ENCODE measurements around the gene DDR1.

Gene DDR1

GRCh38 chr6:30884521-30885480 lies 482 bp downstream of the DDR1 start:
- DNase-seq (ENCODE audit: low read depth): no peak
- TF ChIP-seq, protein P1, sequence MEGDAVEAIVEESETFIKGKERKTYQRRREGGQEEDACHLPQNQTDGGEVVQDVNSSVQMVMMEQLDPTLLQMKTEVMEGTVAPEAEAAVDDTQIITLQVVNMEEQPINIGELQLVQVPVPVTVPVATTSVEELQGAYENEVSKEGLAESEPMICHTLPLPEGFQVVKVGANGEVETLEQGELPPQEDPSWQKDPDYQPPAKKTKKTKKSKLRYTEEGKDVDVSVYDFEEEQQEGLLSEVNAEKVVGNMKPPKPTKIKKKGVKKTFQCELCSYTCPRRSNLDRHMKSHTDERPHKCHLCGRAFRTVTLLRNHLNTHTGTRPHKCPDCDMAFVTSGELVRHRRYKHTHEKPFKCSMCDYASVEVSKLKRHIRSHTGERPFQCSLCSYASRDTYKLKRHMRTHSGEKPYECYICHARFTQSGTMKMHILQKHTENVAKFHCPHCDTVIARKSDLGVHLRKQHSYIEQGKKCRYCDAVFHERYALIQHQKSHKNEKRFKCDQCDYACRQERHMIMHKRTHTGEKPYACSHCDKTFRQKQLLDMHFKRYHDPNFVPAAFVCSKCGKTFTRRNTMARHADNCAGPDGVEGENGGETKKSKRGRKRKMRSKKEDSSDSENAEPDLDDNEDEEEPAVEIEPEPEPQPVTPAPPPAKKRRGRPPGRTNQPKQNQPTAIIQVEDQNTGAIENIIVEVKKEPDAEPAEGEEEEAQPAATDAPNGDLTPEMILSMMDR (conservative IDR thresholded peaks at IDR 0.05; ENCODE audit: low read length): no peak
- H3K4me3 ChIP-seq (ENCODE audit: low read length): peak overlapping the region; percentile 78

- H3K4me3 ChIP-seq (ENCODE audit: low read length): peak overlapping the region; percentile 78
- TF ChIP-seq, protein P1 (conservative IDR thresholded peaks at IDR 0.05; ENCODE audit: low read length): no peak
- DNase-seq (ENCODE audit: low read depth): peak; percentile 21
These were observed 1.2 kb downstream of the DDR1 start for GRCh38 chr6:30885481-30885998.

DNA sequence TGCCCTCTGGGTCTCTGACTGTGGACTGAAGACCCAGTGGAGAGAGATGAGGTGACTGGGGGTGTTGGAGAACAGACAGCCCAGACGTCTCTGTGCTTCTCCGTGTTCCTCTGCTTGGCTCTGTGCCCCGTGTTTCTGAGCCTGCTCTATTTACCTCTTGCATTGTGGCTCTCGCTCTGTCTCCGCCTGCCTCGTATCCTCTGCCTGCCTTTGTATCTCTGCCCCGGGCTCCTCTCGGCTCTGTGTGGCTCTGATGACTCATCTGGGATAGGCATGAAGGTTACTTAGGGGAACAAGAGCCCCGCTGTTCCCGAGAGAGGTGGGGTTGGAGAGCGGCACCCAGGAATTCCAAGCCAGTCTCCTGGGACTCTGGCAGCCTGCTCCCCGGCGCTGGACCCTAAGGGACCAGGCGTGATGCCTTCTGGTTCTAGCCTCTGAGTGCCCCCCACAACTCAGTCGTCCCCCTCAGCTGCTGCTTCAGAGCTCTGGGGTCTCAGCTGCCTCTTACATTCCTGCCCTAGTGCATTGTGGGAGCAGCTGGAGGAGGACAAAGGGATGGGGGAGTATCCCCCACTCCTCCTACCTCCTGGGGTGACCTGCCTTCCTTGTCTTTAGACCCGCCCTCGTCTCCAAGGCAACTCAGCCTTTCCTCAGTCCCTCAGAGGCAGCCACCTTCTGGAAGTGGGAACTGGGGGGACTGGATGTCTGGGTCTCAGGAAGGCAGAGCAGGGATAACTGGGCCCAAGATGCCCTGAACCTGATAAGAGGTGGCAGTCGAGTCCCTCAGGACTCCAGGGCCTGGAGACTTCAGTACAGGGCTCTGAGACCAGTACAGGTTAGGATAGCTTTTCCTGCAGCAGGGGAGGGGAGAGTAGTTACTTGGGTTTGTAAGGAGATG lies 1.9 kb downstream of the DDR1 start:
- TF ChIP-seq, protein P1 (conservative IDR thresholded peaks at IDR 0.05; ENCODE audit: low read length): no peak
- DNase-seq (ENCODE audit: low read depth): peak; percentile 75
- peak overlapping the region; percentile 78 for H3K4me3 ChIP-seq (ENCODE audit: low read length)

DNA sequence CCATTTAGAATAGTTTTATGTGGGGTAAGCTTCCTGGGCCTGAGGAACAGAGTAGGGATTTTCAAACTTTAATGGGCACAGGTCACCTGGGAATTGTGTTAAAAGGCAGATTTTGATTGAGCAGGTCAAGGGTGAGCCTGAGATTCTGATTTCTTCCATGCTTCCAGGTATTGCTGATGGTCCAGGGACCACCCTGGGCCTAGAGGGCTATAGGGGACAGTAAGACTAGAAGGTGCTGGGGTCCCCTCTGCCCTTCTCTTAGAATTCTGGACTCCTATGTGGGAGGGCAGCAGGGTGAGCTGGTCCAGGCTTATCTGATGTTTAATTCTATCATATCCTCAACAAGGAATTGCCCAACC lies 2.6 kb downstream of the DDR1 start:
- no peak for DNase-seq (ENCODE audit: low read depth)
- H3K4me3 ChIP-seq (ENCODE audit: low read length): no peak overlapping the region
- TF ChIP-seq, protein P1 (conservative IDR thresholded peaks at IDR 0.05; ENCODE audit: low read length): no peak

- peak; percentile 35 for DNase-seq (ENCODE audit: low read depth)
- TF ChIP-seq, protein P1 (conservative IDR thresholded peaks at IDR 0.05; ENCODE audit: low read length): no peak
- H3K4me3 ChIP-seq (ENCODE audit: low read length): no peak overlapping the region
These were observed 3.8 kb downstream of the DDR1 start for GRCh38 chr6:30887901-30888815.

DNA sequence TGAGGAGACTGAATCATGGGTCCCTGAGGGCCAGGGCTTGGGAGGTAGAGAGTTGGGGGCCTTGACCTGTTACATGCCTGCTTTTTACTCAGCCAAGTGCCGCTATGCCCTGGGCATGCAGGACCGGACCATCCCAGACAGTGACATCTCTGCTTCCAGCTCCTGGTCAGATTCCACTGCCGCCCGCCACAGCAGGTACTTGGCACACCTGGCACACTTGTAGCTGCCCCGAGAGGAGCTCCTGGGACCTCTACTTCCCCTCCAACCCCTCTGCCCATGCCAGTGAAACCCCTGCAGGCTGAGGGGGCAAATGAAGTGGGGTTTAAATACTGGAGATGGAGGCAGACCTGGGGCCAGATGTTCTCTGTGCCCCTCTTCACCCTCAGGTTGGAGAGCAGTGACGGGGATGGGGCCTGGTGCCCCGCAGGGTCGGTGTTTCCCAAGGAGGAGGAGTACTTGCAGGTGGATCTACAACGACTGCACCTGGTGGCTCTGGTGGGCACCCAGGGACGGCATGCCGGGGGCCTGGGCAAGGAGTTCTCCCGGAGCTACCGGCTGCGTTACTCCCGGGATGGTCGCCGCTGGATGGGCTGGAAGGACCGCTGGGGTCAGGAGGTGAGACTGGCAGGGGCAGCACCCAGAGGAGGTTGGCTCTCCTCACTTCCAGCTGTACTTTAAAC lies 4.6 kb downstream of the DDR1 start:
- no peak for DNase-seq (ENCODE audit: low read depth)
- no peak overlapping the region for H3K4me3 ChIP-seq (ENCODE audit: low read length)
- TF ChIP-seq, protein P1 (conservative IDR thresholded peaks at IDR 0.05; ENCODE audit: low read length): no peak
